KOPT-K1 (cell line): ENCODE data around the gene HLCS.

ENCODE experiments used
- H3K27ac ChIP-seq: fragments of 200-600 bp; sonication (generic); 2 replicates; pipeline ENCODE4 v1.5.1; 2016; ENCODE audit warnings: antibody characterized with exemption, mild to moderate bottlenecking, low read depth, low read length; ENCODE audit not compliant: poor library complexity, severe bottlenecking
- H3K36me3 ChIP-seq: fragments of 200-600 bp; sonication (generic); 2 replicates; pipeline ENCODE4 v1.5.1; 2017; ENCODE audit warnings: antibody characterized with exemption, mild to moderate bottlenecking, low read length, moderate library complexity; ENCODE audit not compliant: insufficient read depth
- H3K9me3 ChIP-seq: fragments of 200-600 bp; sonication (generic); 2 replicates; pipeline ENCODE4 v1.5.1; 2017; ENCODE audit warnings: antibody characterized with exemption, low read length, mild to moderate bottlenecking; ENCODE audit not compliant: insufficient read depth, poor library complexity, severe bottlenecking

The HLCS gene

GRCh38 chr21:36867291-36867905, 99.1 kb downstream of the HLCS start:
- H3K9me3 ChIP-seq: no peaks in the 10 kb centered on the region
- H3K36me3 ChIP-seq: no peaks in the 10 kb centered on the region
- H3K27ac ChIP-seq: no peak overlapping the region

GRCh38 chr21:36866419-36866818, 100.0 kb downstream of the HLCS start:
- H3K36me3 ChIP-seq: no peaks in the 10 kb centered on the region
- H3K27ac ChIP-seq: no peak overlapping the region
- H3K9me3 ChIP-seq: no peaks in the 10 kb centered on the region

GRCh38 chr21:36864974-36865373, 101.5 kb downstream of the HLCS start:
- H3K9me3 ChIP-seq: no peaks in the 10 kb centered on the region
- H3K27ac ChIP-seq: no peak overlapping the region
- no peaks in the 10 kb centered on the region for H3K36me3 ChIP-seq

- Histone ChIP-seq H3K27ac (no peak overlapping the region), H3K9me3 (no peaks in the 10 kb centered on the region), H3K36me3 (no peaks in the 10 kb centered on the region)
These were observed 103.2 kb downstream of the HLCS start for GRCh38 chr21:36863260-36863659.

- no peak overlapping the region for H3K27ac ChIP-seq
- H3K36me3 ChIP-seq: no peaks in the 10 kb centered on the region
- H3K9me3 ChIP-seq: no peaks in the 10 kb centered on the region
These were observed 104.7 kb downstream of the HLCS start for GRCh38 chr21:36861595-36862323.

GRCh38 chr21:36860736-36861594, 105.5 kb downstream of the HLCS start:
- H3K9me3 ChIP-seq: no peaks in the 10 kb centered on the region
- H3K36me3 ChIP-seq: no peaks in the 10 kb centered on the region
- H3K27ac ChIP-seq: no peak overlapping the region

- no peaks in the 10 kb centered on the region for H3K9me3 ChIP-seq
- H3K36me3 ChIP-seq: no peaks in the 10 kb centered on the region
- no peak overlapping the region for H3K27ac ChIP-seq
These were observed 106.5 kb downstream of the HLCS start for GRCh38 chr21:36859744-36860501.

GRCh38 chr21:36858320-36858957, 108.0 kb downstream of the HLCS start:
- H3K9me3 ChIP-seq: no peaks in the 10 kb centered on the region
- H3K27ac ChIP-seq: no peak overlapping the region
- no peaks in the 10 kb centered on the region for H3K36me3 ChIP-seq

- Histone ChIP-seq H3K9me3 (no peaks in the 10 kb centered on the region), H3K36me3 (no peaks in the 10 kb centered on the region), H3K27ac (no peak overlapping the region)
These were observed 109.8 kb downstream of the HLCS start for GRCh38 chr21:36856643-36857042.

- no peaks in the 10 kb centered on the region for H3K9me3 ChIP-seq
- no peak overlapping the region for H3K27ac ChIP-seq
These were observed 112.1 kb downstream of the HLCS start for GRCh38 chr21:36854391-36854790.

GRCh38 chr21:36852864-36853263, 113.6 kb downstream of the HLCS start:
- Histone ChIP-seq H3K36me3 (no peaks in the 10 kb centered on the region), H3K9me3 (no peaks in the 10 kb centered on the region), H3K27ac (no peak overlapping the region)

More at GRCh38 chr21:36854391-36854790, 112.1 kb downstream of the HLCS start:
- no peaks in the 10 kb centered on the region for H3K36me3 ChIP-seq

- no peaks in the 10 kb centered on the region for H3K36me3 ChIP-seq
- no peak overlapping the region for H3K27ac ChIP-seq
These were observed 114.2 kb downstream of the HLCS start for GRCh38 chr21:36852293-36852692.

GRCh38 chr21:36851121-36851520, 115.3 kb downstream of the HLCS start:
- H3K9me3 ChIP-seq: no peaks in the 10 kb centered on the region
- no peak overlapping the region for H3K27ac ChIP-seq
- H3K36me3 ChIP-seq: no peaks in the 10 kb centered on the region

More at GRCh38 chr21:36852293-36852692, 114.2 kb downstream of the HLCS start:
- H3K9me3 ChIP-seq: no peaks in the 10 kb centered on the region

- Histone ChIP-seq H3K27ac (no peak overlapping the region), H3K36me3 (no peaks in the 10 kb centered on the region)
These were observed 116.1 kb downstream of the HLCS start for GRCh38 chr21:36850372-36850771.

More at GRCh38 chr21:36850372-36850771, 116.1 kb downstream of the HLCS start:
- no peaks in the 10 kb centered on the region for H3K9me3 ChIP-seq
